HUES64 (cell line): ENCODE data around the gene RSPH9.
"Not testable (repeated sequence)": the region's sequence is repeated elsewhere in the genome, so short reads cannot be mapped to it uniquely, and the experiment has no call there.

Source experiments
- H3K27ac ChIP-seq: 2 replicates; pipeline ENCODE4 v1.7.0; 2013; ENCODE audit warnings: low read depth, low read length, inconsistent platforms
- H3K27me3 ChIP-seq: 2 replicates; pipeline ENCODE4 v1.6.1; 2013; ENCODE audit warnings: mild to moderate bottlenecking, low read length; ENCODE audit not compliant: insufficient read depth
- H3K36me3 ChIP-seq: 2 replicates; pipeline ENCODE4 v1.6.1; 2013; ENCODE audit warnings: mild to moderate bottlenecking, low read length; ENCODE audit not compliant: insufficient read depth
- H3K4me1 ChIP-seq: 2 replicates; pipeline ENCODE4 v1.6.1; 2013; ENCODE audit warnings: mild to moderate bottlenecking, low read length, moderate library complexity; ENCODE audit not compliant: insufficient read depth
- H3K4me3 ChIP-seq: 2 replicates; pipeline ENCODE4 v1.5.1; 2013; ENCODE audit warnings: mild to moderate bottlenecking, low read length, moderate library complexity
- H3K9ac ChIP-seq: 2 replicates; pipeline ENCODE4 v1.6.1; 2013; ENCODE audit warnings: mild to moderate bottlenecking, low read depth, low read length
- H3K9me3 ChIP-seq: 2 replicates; pipeline ENCODE4 v1.6.1; 2013; ENCODE audit warnings: low read depth, low read length; ENCODE audit not compliant: insufficient read depth
- WGBS: fragments of 150-250, 120-280 bp; methylation state at CpG from one replicate; pipeline ENCODE4 v1.1.7; 2013; ENCODE audit warnings: missing lambda C conversion rate; 5-methylcytosine and 5-hydroxymethylcytosine counted together

RSPH9 gene

GRCh38 chr6:43629505-43630300 is 15.1 kb upstream of the RSPH9 start:
- peak overlapping the region; percentile 92 for H3K9ac ChIP-seq
- no peaks in the 10 kb centered on the region for H3K4me1 ChIP-seq
- H3K9me3 ChIP-seq: no peaks in the 10 kb centered on the region
- peak overlapping the region; percentile 74 for H3K4me3 ChIP-seq
- H3K36me3 ChIP-seq: peaks cover 27% of the 10 kb centered on the region
- H3K27me3 ChIP-seq: no peaks in the 10 kb centered on the region
- WGBS: under 1% methylated on average over 41 of the region's 41 CpGs
- H3K27ac ChIP-seq: peak overlapping the region; percentile 96

GRCh38 chr6:43630980-43631619 is 13.7 kb upstream of the RSPH9 start:
- Histone ChIP-seq H3K27ac (no peak overlapping the region), H3K4me3 (no peak overlapping the region), H3K9ac (no peak overlapping the region), H3K27me3 (no peaks in the 10 kb centered on the region), H3K4me1 (no peaks in the 10 kb centered on the region), H3K36me3 (peaks cover 13% of the 10 kb centered on the region), H3K9me3 (no peaks in the 10 kb centered on the region)
- 95% methylated on average over 1 of the region's 1 CpG for WGBS

GRCh38 chr6:43633002-43633401 is 11.8 kb upstream of the RSPH9 start:
- H3K9ac ChIP-seq, H3K4me3 ChIP-seq, H3K27me3 ChIP-seq, H3K27ac ChIP-seq, H3K4me1 ChIP-seq, H3K9me3 ChIP-seq, H3K36me3 ChIP-seq: not testable (repeated sequence)
- 90% methylated on average over 7 of the region's 7 CpGs for WGBS

GRCh38 chr6:43634702-43635303 is 10.0 kb upstream of the RSPH9 start:
- Histone ChIP-seq H3K9me3 (no peaks in the 10 kb centered on the region), H3K4me3 (peak overlapping the region; percentile 81; the same call in 1 of the 2 replicates), H3K27me3 (no peaks in the 10 kb centered on the region), H3K36me3 (peaks cover 21% of the 10 kb centered on the region), H3K27ac (no peak overlapping the region), H3K9ac (no peak overlapping the region), H3K4me1 (peaks cover 4% of the 10 kb centered on the region; the same call in 1 of the 2 replicates)
- WGBS: 95% methylated on average over 9 of the region's 9 CpGs

GRCh38 chr6:43635387-43636307 is 9.2 kb upstream of the RSPH9 start, which contains the start of gene MAD2L1BP:
TSS of gene MAD2L1BP (plus strand) at chr6:43635840. CDS start at chr6:43635876, 36 bp downstream.
- WGBS: 3% methylated on average over 48 of the region's 48 CpGs
- H3K4me3 ChIP-seq: peak within 1 kb of the TSS; percentile 81
- H3K27ac ChIP-seq: peak within 1 kb of the TSS; percentile 56
- peaks cover 4% of the 10 kb centered on the region; the same call in 1 of the 2 replicates for H3K4me1 ChIP-seq
- peak within 1 kb of the TSS; percentile 93 for H3K9ac ChIP-seq
- H3K9me3 ChIP-seq: no peaks in the 10 kb centered on the region
- no peaks in the 10 kb centered on the region for H3K27me3 ChIP-seq
- peaks cover 29% of the 10 kb centered on the region for H3K36me3 ChIP-seq

GRCh38 chr6:43636308-43636659 is 8.6 kb upstream of the RSPH9 start:
- WGBS: 32% methylated on average over 6 of the region's 7 CpGs
- Histone ChIP-seq H3K9ac (peak overlapping the region; percentile 93), H3K36me3 (peaks cover 36% of the 10 kb centered on the region), H3K4me3 (peak overlapping the region; percentile 81), H3K27ac (no peak overlapping the region), H3K27me3 (no peaks in the 10 kb centered on the region), H3K4me1 (peaks cover 4% of the 10 kb centered on the region; the same call in 1 of the 2 replicates), H3K9me3 (no peaks in the 10 kb centered on the region)

GRCh38 chr6:43639984-43640800 is 4.6 kb upstream of the RSPH9 start:
- Histone ChIP-seq H3K4me3 (no peak overlapping the region), H3K4me1 (peaks cover 9% of the 10 kb centered on the region; the same call in 1 of the 2 replicates), H3K9ac (no peak overlapping the region), H3K9me3 (no peaks in the 10 kb centered on the region), H3K27me3 (no peaks in the 10 kb centered on the region), H3K36me3 (peaks cover 48% of the 10 kb centered on the region), H3K27ac (no peak overlapping the region; the same call in 1 of the 2 replicates)
- 94% methylated on average over 21 of the region's 21 CpGs for WGBS

GRCh38 chr6:43645613-43645964 is 753 bp downstream of the RSPH9 start:
- Histone ChIP-seq H3K36me3 (peaks cover 20% of the 10 kb centered on the region), H3K9ac (no peak overlapping the region; the same call in 1 of the 2 replicates), H3K27me3 (no peaks in the 10 kb centered on the region), H3K9me3 (no peaks in the 10 kb centered on the region), H3K4me3 (peak overlapping the region; percentile 81), H3K4me1 (peaks cover 8% of the 10 kb centered on the region; the same call in 1 of the 2 replicates), H3K27ac (no peak overlapping the region)
- 12% methylated on average over 7 of the region's 9 CpGs for WGBS

- Histone ChIP-seq H3K4me1 (peaks cover 8% of the 10 kb centered on the region; the same call in 1 of the 2 replicates), H3K27ac (no peak overlapping the region), H3K27me3 (no peaks in the 10 kb centered on the region), H3K4me3 (no peak overlapping the region), H3K9me3 (no peaks in the 10 kb centered on the region), H3K9ac (no peak overlapping the region), H3K36me3 (peaks cover 2% of the 10 kb centered on the region; the same call in 1 of the 2 replicates)
- WGBS: 97% methylated on average over 3 of the region's 3 CpGs
These were observed 2.8 kb downstream of the RSPH9 start for GRCh38 chr6:43647613-43648012.

- H3K27ac ChIP-seq: no peak overlapping the region
- no peak overlapping the region for H3K4me3 ChIP-seq
- H3K9ac ChIP-seq: no peak overlapping the region
- H3K36me3 ChIP-seq: no peaks in the 10 kb centered on the region; the same call in 1 of the 2 replicates
- WGBS: 86% methylated on average over 2 of the region's 2 CpGs
- peaks cover 8% of the 10 kb centered on the region; the same call in 1 of the 2 replicates for H3K4me1 ChIP-seq
- H3K27me3 ChIP-seq: no peaks in the 10 kb centered on the region
- H3K9me3 ChIP-seq: no peaks in the 10 kb centered on the region
These were observed 3.4 kb downstream of the RSPH9 start for GRCh38 chr6:43648248-43648647.
